ENCODE results near the gene MLC1.

The MLC1 gene

GRCh38 chr22:50085211-50085972 lies at the start of gene MLC1:
Gene MLC1, minus strand, starts transcription at chr22:50085426. Its CDS starts 524 bp downstream, at chr22:50084902.
- DNase-seq: peak; percentile 63 to 66 (median 65)

GRCh38 chr22:50134481-50134880 lies 49.3 kb upstream of the MLC1 start:
- no peak for DNase-seq

- DNase-seq: no peak
Observed at GRCh38 chr22:50131894-50132293, 46.7 kb upstream of the MLC1 start.

GRCh38 chr22:50129121-50129736 lies 44.0 kb upstream of the MLC1 start:
- DNase-seq: peak in 1 of 3 donors; percentile 24

GRCh38 chr22:50125029-50125428 lies 39.8 kb upstream of the MLC1 start:
- DNase-seq: peak in 1 of 3 donors; percentile 11

GRCh38 chr22:50123119-50123518 lies 37.9 kb upstream of the MLC1 start:
- no peak for DNase-seq

- peak in 1 of 3 donors; percentile 14 for DNase-seq
Observed at GRCh38 chr22:50121202-50121740, 36.0 kb upstream of the MLC1 start.

- DNase-seq: no peak
Observed at GRCh38 chr22:50119768-50120251, 34.6 kb upstream of the MLC1 start.

- no peak for DNase-seq
Observed at GRCh38 chr22:50119169-50119767, 34.0 kb upstream of the MLC1 start.

- DNase-seq: peak; percentile 27 to 34 (median 27)
Observed at GRCh38 chr22:50118557-50119168, 33.4 kb upstream of the MLC1 start.

- no peak for DNase-seq
Observed at GRCh38 chr22:50118129-50118528, 32.9 kb upstream of the MLC1 start.

GRCh38 chr22:50117168-50117762 lies 32.0 kb upstream of the MLC1 start:
- no peak for DNase-seq

- DNase-seq: no peak
Observed at GRCh38 chr22:50115693-50116092, 30.5 kb upstream of the MLC1 start.

- no peak for DNase-seq
Observed at GRCh38 chr22:50114221-50115021, 29.2 kb upstream of the MLC1 start.

GRCh38 chr22:50112151-50113118 lies 27.2 kb upstream of the MLC1 start:
- DNase-seq: peak; percentile 51 to 66 (median 63)

GRCh38 chr22:50111056-50111455 lies 25.8 kb upstream of the MLC1 start:
- DNase-seq: no peak

GRCh38 chr22:50107529-50107928 lies 22.3 kb upstream of the MLC1 start:
- DNase-seq: no peak

GRCh38 chr22:50105208-50106100 lies 20.2 kb upstream of the MLC1 start:
- DNase-seq: peak; percentile 23 to 34 (median 33)

- no peak for DNase-seq
Observed at GRCh38 chr22:50104141-50104544, 18.9 kb upstream of the MLC1 start.

Data from suppressor macrophage treated with lipopolysaccharide for 1 hour (primary cell).